SK-N-SH (cell line): Measurements from ENCODE around the gene SPEF2. TPM values are rescaled to one million over a fixed set of nuclear protein-coding genes. Genes with fewer than 3 reads are reported as not detected.

Experiments used
- CTCF ChIA-PET: fragments of 300-600, 350-600 bp; formaldehyde crosslinking; extraction: SDS; loops from one replicate; lab custom pipeline; 2021; lab: Yijun Ruan, JAX
- POLR2A ChIA-PET: fragments of 350-600 bp; sonication (Branson Sonifier 250); formaldehyde crosslinking; extraction: SDS; loops from one replicate; lab custom pipeline; 2020; ENCODE audit warnings: antibody characterized with exemption, inconsistent platforms; lab: Yijun Ruan, JAX
- DNase-seq: peaks from one replicate; pipeline ENCODE4 v3.0.0; 2012
- H2AFZ ChIP-seq: fragments of 200-600 bp; sonication (generic); 2 replicates; pipeline ENCODE4 v1.8.1; 2016; ENCODE audit warnings: antibody characterized with exemption, mild to moderate bottlenecking, low read depth
- H3F3A ChIP-seq: fragments of 200-600 bp; sonication (generic); replicated peaks from 2 replicates; pipeline ENCODE3; 2016; ENCODE audit warnings: antibody characterized with exemption, mild to moderate bottlenecking; ENCODE audit not compliant: insufficient read depth
- H3K27ac ChIP-seq, 2 experiments: fragments of 200-500 bp in 1 of 2; fragments of 200-600 bp in 1 of 2; sonication (Bioruptor generic) in 1 of 2; sonication (generic), shearing (Covaris generic) in 1 of 2; 2 replicates each; pipeline versions ENCODE4 v1.5.1 to v1.6.1; 2014 to 2016; ENCODE audit warnings: low read depth in 2 of 2, inconsistent platforms in 1 of 2, low read length in 1 of 2, mild to moderate bottlenecking in 1 of 2, mixed read lengths in 1 of 2
- H3K27me3 ChIP-seq: fragments of 200-600 bp; sonication (generic), shearing (Covaris generic); 2 replicates; pipeline ENCODE4 v1.6.1; 2016; ENCODE audit warnings: mixed run types; ENCODE audit not compliant: insufficient read depth
- H3K36me3 ChIP-seq, 2 experiments: fragments of 200-500 bp in 1 of 2; fragments of 200-600 bp in 1 of 2; sonication (Bioruptor generic) in 1 of 2; sonication (generic) in 1 of 2; replicated peaks in 1 of 2; 2 replicates each; pipeline versions ENCODE3 to v1.5.1; 2014 to 2016; ENCODE audit warnings: low read length in 1 of 2, mild to moderate bottlenecking in 1 of 2; ENCODE audit not compliant: insufficient read depth in 2 of 2, control insufficient read depth in 1 of 2
- H3K4me1 ChIP-seq, 2 experiments: fragments of 200-500 bp in 1 of 2; fragments of 200-600 bp in 1 of 2; sonication (Bioruptor generic) in 1 of 2; sonication (generic), shearing (Covaris generic) in 1 of 2; 2 replicates each; pipeline versions ENCODE4 v1.5.1 to v1.6.1; 2014 to 2016; ENCODE audit warnings: low read depth in 1 of 2, low read length in 1 of 2, mixed run types in 1 of 2; ENCODE audit not compliant: insufficient read depth in 2 of 2, control insufficient read depth in 1 of 2
- H3K4me2 ChIP-seq: fragments of 200-600 bp; sonication (generic), shearing (Covaris generic); 2 replicates; pipeline ENCODE4 v1.6.1; 2017; ENCODE audit warnings: mixed run types
- H3K4me3 ChIP-seq, 2 experiments: fragments of 200-500 bp in 1 of 2; fragments of 200-600 bp in 1 of 2; sonication (Bioruptor generic) in 1 of 2; sonication (generic), shearing (Covaris generic) in 1 of 2; 2 replicates each; pipeline versions ENCODE4 v1.5.1 to v1.8.1; 2014 to 2016; ENCODE audit warnings: low read depth in 2 of 2, inconsistent platforms in 1 of 2, low read length in 1 of 2, mild to moderate bottlenecking in 1 of 2, mixed read lengths in 1 of 2, moderate library complexity in 1 of 2
- H3K79me2 ChIP-seq: fragments of 200-600 bp; sonication (generic); 2 replicates; pipeline ENCODE4 v1.8.1; 2017; ENCODE audit warnings: mild to moderate bottlenecking; ENCODE audit not compliant: insufficient read depth
- H3K9ac ChIP-seq: fragments of 200-600 bp; sonication (generic); 2 replicates; pipeline ENCODE4 v1.6.1; 2017; ENCODE audit warnings: mixed run types
- H3K9me2 ChIP-seq: fragments of 200-600 bp; sonication (generic); 2 replicates; pipeline ENCODE4 v1.6.1; 2017; ENCODE audit warnings: mixed run types
- H3K9me3 ChIP-seq: fragments of 200-600 bp; sonication (generic); 2 replicates; pipeline ENCODE4 v1.6.1; 2017; ENCODE audit warnings: mixed run types, mild to moderate bottlenecking, moderate library complexity
- H4K20me1 ChIP-seq: fragments of 200-600 bp; sonication (generic); 2 replicates; pipeline ENCODE4 v1.6.1; 2017; ENCODE audit warnings: mild to moderate bottlenecking, mixed run types; ENCODE audit not compliant: insufficient read depth
- ELF1 ChIP-seq: IDR thresholded peaks from 2 replicates; pipeline ENCODE4 v1.4.0; 2012
- EP300 ChIP-seq, 2 experiments: IDR thresholded peaks; 2 replicates each; pipeline versions ENCODE4 v1.4.0 to v1.6.1; 2012; ENCODE audit warnings: borderline replicate concordance in 1 of 2, low read depth in 1 of 2, low read length in 1 of 2
- EZH2phosphoT487 ChIP-seq: fragments of 200-600 bp; sonication (generic); IDR thresholded peaks from 2 replicates; pipeline ENCODE4 v1.6.1; 2017; ENCODE audit warnings: low read depth, mixed run types, mild to moderate bottlenecking, antibody characterized with exemption, moderate library complexity, borderline replicate concordance
- FOXJ3 ChIP-seq: sonication (generic); formaldehyde crosslinking; IDR thresholded peaks from 2 replicates; pipeline ENCODE4 v1.5.1; 2020; ENCODE audit warnings: mild to moderate bottlenecking, missing genetic modification reagents
- FOXM1 ChIP-seq: IDR thresholded peaks from 2 replicates; pipeline ENCODE4 v1.4.0; 2012; ENCODE audit warnings: low read depth, mild to moderate bottlenecking
- GABPA ChIP-seq: IDR thresholded peaks from 2 replicates; pipeline ENCODE4 v1.4.0; 2012; ENCODE audit warnings: low read depth, mild to moderate bottlenecking
- GATA2 ChIP-seq: sonication (generic); formaldehyde crosslinking; IDR thresholded peaks from 2 replicates; pipeline ENCODE4 v1.5.0; 2020; ENCODE audit warnings: mild to moderate bottlenecking, missing genetic modification reagents
- IRF3 ChIP-seq: fragments of 150-350 bp; IDR thresholded peaks from 2 replicates; pipeline ENCODE4 v1.6.1; 2016; ENCODE audit warnings: mild to moderate bottlenecking, low read depth, low read length
- MEF2A ChIP-seq: IDR thresholded peaks from 2 replicates; pipeline ENCODE4 v1.4.0; 2012; ENCODE audit warnings: low read depth, borderline replicate concordance
- MXI1 ChIP-seq: IDR thresholded peaks from 2 replicates; pipeline ENCODE4 v1.6.1; 2012; ENCODE audit warnings: mild to moderate bottlenecking, low read depth, low read length, improper control_type of control experiment
- NRF1 ChIP-seq: IDR thresholded peaks from 2 replicates; pipeline ENCODE4 v1.6.1; 2012; ENCODE audit warnings: low read depth, mild to moderate bottlenecking, low read length
- PBX3 ChIP-seq: IDR thresholded peaks from 2 replicates; pipeline ENCODE4; 2012
- RCOR1 ChIP-seq: fragments of 150-350 bp; IDR thresholded peaks from 2 replicates; pipeline ENCODE4 v1.6.1; 2017; ENCODE audit warnings: antibody characterized with exemption, low read length
- SIN3A ChIP-seq: IDR thresholded peaks from 2 replicates; pipeline ENCODE4 v1.6.1; 2012; ENCODE audit warnings: low read depth, mild to moderate bottlenecking, low read length, moderate library complexity, borderline replicate concordance
- TAF1 ChIP-seq: IDR thresholded peaks from 2 replicates; pipeline ENCODE4 v1.6.1; 2012; ENCODE audit warnings: low read depth, mild to moderate bottlenecking, low read length, moderate library complexity, borderline replicate concordance
- TCF12 ChIP-seq: IDR thresholded peaks from 2 replicates; pipeline ENCODE4 v1.4.0; 2012
- USF1 ChIP-seq: IDR thresholded peaks from 2 replicates; pipeline ENCODE4 v1.4.0; 2012; ENCODE audit warnings: low read depth, borderline replicate concordance
- USF2 ChIP-seq: fragments of 150-350 bp; IDR thresholded peaks from 2 replicates; pipeline ENCODE4 v1.6.1; 2017; ENCODE audit warnings: antibody characterized with exemption, low read length, low read depth, borderline replicate concordance
- WGBS: methylation state at CpG from one replicate; pipeline ENCODE4 v1.1.6; 2017; ENCODE audit warnings: low lambda C conversion rate; 5-methylcytosine and 5-hydroxymethylcytosine counted together
- polyA plus RNA-seq, 3 experiments: library from polyadenylated mRNA; depleted of rRNA; stranded (reverse); fragments of >200 nt; gene quantifications; 2 replicates each; pipeline ENCODE4 v1.2.3, GENCODE V29; 2012

The SPEF2 gene
- polyA plus RNA-seq, 1 of the 3 experiments (the other 2 are of a cell fraction), result 1.6 TPM

GRCh38 chr5:35754481-35754880, 136.8 kb downstream of the SPEF2 start:
- Histone ChIP-seq H3K79me2 (no peaks in the 10 kb centered on the region), H3K36me3 (no peaks in the 10 kb centered on the region), H3K27me3 (no peaks in the 10 kb centered on the region), H2AFZ (no peak overlapping the region), H4K20me1 (no peaks in the 10 kb centered on the region), H3K4me3 (no peak overlapping the region), H3K9me3 (no peaks in the 10 kb centered on the region), H3F3A (no peaks in the 10 kb centered on the region), H3K4me2 (no peak overlapping the region), H3K27ac (no peak overlapping the region), H3K9me2 (no peaks in the 10 kb centered on the region), H3K4me1 (no peaks in the 10 kb centered on the region), H3K9ac (no peak overlapping the region)
- CTCF ChIA-PET, result interaction anchor here (0.6 kb wide), 1 partner anchor 171 kb away, joined by 3 read pairs; no protein-coding TSS in a partner anchor
- no peak for TF ChIP-seq TCF12
- no peak for TF ChIP-seq PBX3
- TF ChIP-seq GATA2 (CRISPR knock-in tag), result no peak
- WGBS, result 0% methylated on average over 1 of the region's 1 CpG
- POLR2A ChIA-PET, result no interaction called here
- DNase-seq, result no peak

GRCh38 chr5:35755966-35756365, 138.3 kb downstream of the SPEF2 start:
- ChIA-PET CTCF (no interaction called here), POLR2A (no interaction called here)
- H3F3A ChIP-seq, result no peaks in the 10 kb centered on the region
- no peak overlapping the region for H3K27ac ChIP-seq
- 34% methylated on average over 5 of the region's 5 CpGs for WGBS
- H3K27me3 ChIP-seq, result no peaks in the 10 kb centered on the region
- H3K79me2 ChIP-seq, result no peaks in the 10 kb centered on the region
- no peak overlapping the region for H2AFZ ChIP-seq
- H3K36me3 ChIP-seq, result no peaks in the 10 kb centered on the region
- H3K9me3 ChIP-seq, result no peaks in the 10 kb centered on the region
- TF ChIP-seq USF1, result no peak
- no peak overlapping the region for H3K9ac ChIP-seq
- no peak for DNase-seq
- H4K20me1 ChIP-seq, result no peaks in the 10 kb centered on the region
- no peak overlapping the region for H3K4me3 ChIP-seq
- H3K4me1 ChIP-seq, result no peaks in the 10 kb centered on the region
- no peak overlapping the region for H3K4me2 ChIP-seq
- H3K9me2 ChIP-seq, result no peaks in the 10 kb centered on the region

GRCh38 chr5:35758151-35758724, 140.6 kb downstream of the SPEF2 start:
- Histone ChIP-seq H3K9me2 (no peaks in the 10 kb centered on the region), H3K36me3 (no peaks in the 10 kb centered on the region), H3K4me1 (no peaks in the 10 kb centered on the region), H3K27me3 (no peaks in the 10 kb centered on the region), H3K9me3 (no peaks in the 10 kb centered on the region), H2AFZ (no peak overlapping the region), H3F3A (no peaks in the 10 kb centered on the region), H3K4me2 (no peak overlapping the region), H3K79me2 (no peaks in the 10 kb centered on the region), H4K20me1 (no peaks in the 10 kb centered on the region), H3K27ac (no peak overlapping the region), H3K9ac (no peak overlapping the region), H3K4me3 (no peak overlapping the region)
- no peak for DNase-seq
- POLR2A ChIA-PET, result no interaction called here
- CTCF ChIA-PET, result no interaction called here
- 46% methylated on average over 5 of the region's 5 CpGs for WGBS
- TF ChIP-seq GABPA, result no peak
- no peak for TF ChIP-seq IRF3
- TF ChIP-seq NRF1, result no peak
- no peak for TF ChIP-seq TCF12
- TF ChIP-seq RCOR1, result no peak
- no peak for TF ChIP-seq MEF2A
- TF ChIP-seq TAF1, result no peak
- TF ChIP-seq ELF1, result no peak
- TF ChIP-seq EZH2phosphoT487, result no peak
- no peak for TF ChIP-seq FOXM1
- no peak for TF ChIP-seq MXI1
- no peak for TF ChIP-seq SIN3A
- no peak for TF ChIP-seq USF2
- no peak for TF ChIP-seq FOXJ3 (CRISPR knock-in tag)
- TF ChIP-seq EP300 (IDR thresholded peaks at IDR 0.05; ENCODE audit: borderline replicate concordance in 1 of 2, low read depth in 1 of 2, low read length in 1 of 2), result no peak
